K562 (cell line): ENCODE measurements around the gene MAN1B1. TPM values are rescaled to one million over a fixed set of nuclear protein-coding genes. Genes with fewer than 3 reads are reported as not detected.

ENCODE experiments used
- ATAC-seq: fragments of 200-7000 bp; cut with Tn5 transposase; 3 replicates; pipeline ENCODE4 v1.9.1; 2020; ENCODE audit warnings: moderate library complexity
- BruUV-seq: library from RNA; stranded (reverse); fragments of 400-500 nt; replicated peaks from 2 replicates; lab custom pipeline; 2021; lab: Mats Ljungman, UMichigan
- CTCF ChIA-PET: fragments of 300-600 bp; formaldehyde crosslinking; extraction: SDS; loops from one replicate; lab custom pipeline; 2021; ENCODE audit warnings: low intra/inter-chr PET ratio; lab: Yijun Ruan, JAX
- POLR2A ChIA-PET: fragments of 300-600, 350-650 bp; sonication (Branson Sonifier 250); formaldehyde crosslinking; extraction: SDS; loops from one replicate; lab custom pipeline; 2021; ENCODE audit warnings: antibody characterized with exemption, inconsistent platforms; lab: Yijun Ruan, JAX
- DNase-seq, 4 experiments: peaks; one replicate each; pipeline versions ENCODE4 v3.0.0 to v3.0.0-alpha.2; 2011 to 2018; ENCODE audit warnings: low spot score in 3 of 4, mixed read lengths in 3 of 4; ENCODE audit errors: extremely low read depth in 1 of 4
- FAIRE-seq: peaks from 2 replicates; lab custom pipeline; 2011; peaks lifted over from hg19 to GRCh38; lab: Jason Lieb, UNC
- H2AFZ ChIP-seq: 2 replicates; pipeline ENCODE4 v1.6.0; 2011; ENCODE audit warnings: low read depth, low read length, control low read depth, inconsistent platforms
- H3K27ac ChIP-seq: fragments of 200-600 bp; 3 replicates; pipeline ENCODE4 v1.8.0; 2011; ENCODE audit warnings: low read depth, mild to moderate bottlenecking, control low read depth, inconsistent platforms, low read length, moderate library complexity, mixed read lengths; ENCODE audit errors: extremely low read depth
- H3K27me3 ChIP-seq, 2 experiments: fragments of 300-600 bp in 1 of 2; 2 replicates in 1 of 2; 3 replicates in 1 of 2; pipeline versions ENCODE4 v1.6.0 to v1.8.0; 2011; ENCODE audit warnings: inconsistent platforms in 2 of 2, low read length in 2 of 2, mild to moderate bottlenecking in 1 of 2, mixed read lengths in 1 of 2, moderate library complexity in 1 of 2; ENCODE audit not compliant: control insufficient read depth in 2 of 2, insufficient read depth in 2 of 2
- H3K36me3 ChIP-seq: fragments of 300-600 bp; 3 replicates; pipeline ENCODE4 v1.8.0; 2011; ENCODE audit warnings: mild to moderate bottlenecking, low read length, inconsistent platforms; ENCODE audit not compliant: control insufficient read depth, insufficient read depth
- H3K4me1 ChIP-seq, 2 experiments: fragments of 200-600 bp in 1 of 2; replicated peaks in 1 of 2; 2 replicates in 1 of 2; 3 replicates in 1 of 2; pipeline versions ENCODE4 v1.5.1 to v1.8.0; 2011; ENCODE audit warnings: inconsistent platforms in 2 of 2, low read length in 2 of 2, mild to moderate bottlenecking in 1 of 2, mixed read lengths in 1 of 2, moderate library complexity in 1 of 2; ENCODE audit not compliant: control insufficient read depth in 2 of 2, insufficient read depth in 2 of 2
- H3K4me2 ChIP-seq: 2 replicates; pipeline ENCODE4 v1.6.1; 2011; ENCODE audit warnings: low read length, control low read depth, inconsistent platforms, mixed read lengths; ENCODE audit not compliant: insufficient read depth
- H3K4me3 ChIP-seq: fragments of 200-600 bp; sonication (generic), shearing (Covaris generic); 2 replicates; pipeline ENCODE4 v1.5.1; 2016; ENCODE audit warnings: control low read depth, inconsistent platforms
- H3K79me2 ChIP-seq: fragments of 200-600 bp; 3 replicates; pipeline ENCODE4 v1.8.0; 2011; ENCODE audit warnings: low read length, inconsistent platforms; ENCODE audit not compliant: control insufficient read depth, insufficient read depth
- H3K9ac ChIP-seq, 2 experiments: 2 replicates each; pipeline versions ENCODE4 v1.6.0 to v1.6.1; 2011; ENCODE audit warnings: low read depth in 2 of 2, low read length in 2 of 2, control low read depth in 1 of 2, inconsistent platforms in 1 of 2, mild to moderate bottlenecking in 1 of 2, mixed read lengths in 1 of 2; ENCODE audit not compliant: insufficient read depth in 1 of 2
- H3K9me1 ChIP-seq: one replicate; pipeline ENCODE4 v1.6.0; 2011; ENCODE audit warnings: inconsistent platforms, mild to moderate bottlenecking, low read length, moderate library complexity; ENCODE audit not compliant: control insufficient read depth, insufficient read depth
- H3K9me3 ChIP-seq: replicated peaks from 2 replicates; pipeline ENCODE4 v1.5.1; 2011; ENCODE audit warnings: low read depth, low read length, inconsistent platforms; ENCODE audit not compliant: control insufficient read depth, insufficient read depth
- H4K20me1 ChIP-seq: replicated peaks from 2 replicates; pipeline ENCODE4 v1.6.1; 2011; ENCODE audit warnings: low read length, inconsistent platforms, mixed read lengths; ENCODE audit not compliant: control insufficient read depth, insufficient read depth
- ELF1 ChIP-seq: fragments of 200-800 bp; sonication (Bioruptor generic); IDR thresholded peaks from 2 replicates; pipeline ENCODE4 v1.6.1; 2016; ENCODE audit warnings: missing genetic modification characterization, missing compliant biosample characterization
- SAFB2 ChIP-seq: fragments of 200-400 bp; formaldehyde crosslinking; IDR thresholded peaks from 2 replicates; pipeline ENCODE4 v1.6.1; 2018; ENCODE audit warnings: borderline replicate concordance, low read length, low read depth, moderate library complexity; ENCODE audit not compliant: severe bottlenecking
- ZNF609 ChIP-seq: sonication (generic); formaldehyde crosslinking; IDR thresholded peaks from 2 replicates; pipeline ENCODE4 v1.8.1; 2023; ENCODE audit warnings: missing genetic modification reagents, mild to moderate bottlenecking, borderline replicate concordance
- WGBS: fragments of 100-300 bp; shearing (Covaris generic); methylation state at CpG from one replicate; pipeline ENCODE4 v1.1.6; 2016; ENCODE audit warnings: low coverage, mixed read lengths; ENCODE audit not compliant: insufficient coverage; ENCODE audit errors: missing lambda C conversion rate; 5-methylcytosine and 5-hydroxymethylcytosine counted together
- in situ Hi-C: fragments of 300-500 bp; cut with MboI; formaldehyde crosslinking; loops from 4 replicates; pipeline ENCODE4 v1.15.0; 2018; ENCODE audit warnings: inconsistent platforms, mixed read lengths
- intact Hi-C: fragments of 100-400 bp; cut with micrococcal nuclease; formaldehyde crosslinking; loops from 2 replicates; pipeline ENCODE4 v1.14.2; 2022
- polyA plus RNA-seq, 8 experiments: library from polyadenylated mRNA; depleted of rRNA in 4 of 8; stranded (reverse) in 5 of 8; unstranded in 3 of 8; fragments of >200 nt; fragmentation: Nextera tagmentation in 2 of 8; fragmentation: Illumina TruSeq in 1 of 8; extraction: Ambion mirVana in 2 of 8; extraction: Trizol in 1 of 8; gene quantifications; 2 replicates each; pipeline versions ENCODE4 v1.2.1 to v1.2.3, GENCODE V29; 2011 to 2014; ENCODE audit warnings: inconsistent platforms in 1 of 8, missing spikeins in 1 of 8
- total RNA-seq, 7 experiments: library from RNA; depleted of rRNA in 6 of 7; stranded (reverse); fragments of >200 nt in 6 of 7; fragmentation: Illumina TruSeq in 2 of 7; extraction: Trizol in 2 of 7; gene quantifications; 2 replicates each; pipeline versions ENCODE4 v1.2.1 to v1.2.3, GENCODE V29; 2011 to 2021; ENCODE audit warnings: low replicate concordance in 1 of 7

The MAN1B1 gene
- total and polyA plus RNA-seq, 9 of the 15 experiments (the other 6 are each of a cell fraction or from before 2014, with no cell fraction given): 0.55 to 36.6 (median 27.3) TPM

DNA sequence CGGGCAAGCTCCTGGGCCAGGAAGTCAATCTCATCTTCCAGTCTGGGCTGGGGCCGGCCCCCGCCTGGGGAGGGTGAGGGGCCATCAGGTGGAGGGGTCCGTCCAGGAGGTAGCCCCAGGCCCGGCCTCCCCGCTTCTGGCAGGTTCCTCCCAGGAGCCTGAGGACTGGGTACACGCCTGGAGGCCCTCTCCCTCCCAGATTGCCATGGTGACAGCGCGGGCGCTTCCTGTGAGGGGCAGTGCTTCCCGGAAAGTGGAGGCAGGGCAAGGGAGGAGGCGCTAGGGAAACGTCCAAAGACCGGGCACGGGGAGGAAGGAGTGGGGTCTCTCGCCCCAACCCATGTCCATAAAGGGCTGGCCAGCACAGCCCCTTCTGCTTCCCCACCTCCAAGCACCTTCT, 45.7 kb upstream of the MAN1B1 start (continued):
- no peak for TF ChIP-seq ZNF609 (CRISPR knock-in tag)
- TF ChIP-seq, all 486 proteins: peak for 2

- in situ Hi-C loops: no loop called here
- TF ChIP-seq SAFB2: no peak
- peak; percentile 59; the same call in 1 of the 2 replicates for TF ChIP-seq ELF1
- Histone ChIP-seq H3K9me3 (no peaks in the 10 kb centered on the region), H3K9ac (peak overlapping the region in 1 of 2 experiments; percentile 65; a peak in 2 of 4 replicates), H3K4me1 (peaks cover 0 to 73% of the 10 kb centered on the region in 2 experiments; a peak in 4 of 5 replicates), H3K4me3 (no peak overlapping the region), H3K79me2 (no peaks in the 10 kb centered on the region), H3K4me2 (no peak overlapping the region), H3K36me3 (no peaks in the 10 kb centered on the region), H3K9me1 (no peaks in the 10 kb centered on the region), H2AFZ (0 out of 2 replicates have a peak overlapping the region, but pooled peaks have one; percentile 23), H4K20me1 (peaks cover 26% of the 10 kb centered on the region; the same call in 1 of the 2 replicates), H3K27ac (no peak overlapping the region), H3K27me3 (peaks cover 7 to 61% of the 10 kb centered on the region in 2 experiments; a peak in 4 of 5 replicates)
- intact Hi-C loops: no loop called here
- ChIA-PET POLR2A (interaction anchor here (0.6 to 0.7 kb wide), 2 partner anchors 112 to 195 kb away, joined by 3 read pairs; no protein-coding TSS in a partner anchor), CTCF (no interaction called here)
- no TSS peak for BruUV-seq
- ATAC-seq (peak; percentile 35), DNase-seq (peak in 2 of 4 experiments; percentile 45 to 46), FAIRE-seq (no peak)
- WGBS: 24% methylated on average over 23 of the region's 36 CpGs
Measured at GRCh38 chr9:137042751-137043727, 43.7 kb upstream of the MAN1B1 start.
